Fibroblast of skin of back (primary cell): Measurements from ENCODE around the gene FAM219B.
"Not testable (repeated sequence)": the region's sequence is repeated elsewhere in the genome, so short reads cannot be mapped to it uniquely, and the experiment has no call there.

Source experiments
- DNase-seq: peaks from one replicate; pipeline ENCODE4 v3.0.0-alpha.2; 2013

The FAM219B gene

DNA sequence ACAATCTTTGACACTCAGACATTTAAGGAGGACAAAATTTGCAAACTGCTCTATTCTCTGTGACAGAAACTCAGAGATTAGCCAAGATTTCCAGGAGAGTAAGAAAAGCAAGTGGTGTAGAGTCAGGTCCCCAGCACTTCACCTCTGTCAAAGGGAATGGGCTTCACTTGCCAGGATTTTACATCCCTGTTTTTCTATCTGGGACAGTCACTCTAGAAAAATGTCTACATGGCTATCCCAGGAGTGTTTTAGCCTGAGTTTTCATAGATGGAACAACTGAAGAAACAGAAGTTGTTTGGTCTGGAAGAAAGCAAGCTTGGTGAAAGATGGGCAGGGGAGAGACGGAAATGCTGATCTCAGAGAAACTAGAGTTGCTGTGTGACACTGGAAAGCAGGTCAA, 3.0 kb downstream of the FAM219B start:
- peak; percentile 61 for DNase-seq

DNA sequence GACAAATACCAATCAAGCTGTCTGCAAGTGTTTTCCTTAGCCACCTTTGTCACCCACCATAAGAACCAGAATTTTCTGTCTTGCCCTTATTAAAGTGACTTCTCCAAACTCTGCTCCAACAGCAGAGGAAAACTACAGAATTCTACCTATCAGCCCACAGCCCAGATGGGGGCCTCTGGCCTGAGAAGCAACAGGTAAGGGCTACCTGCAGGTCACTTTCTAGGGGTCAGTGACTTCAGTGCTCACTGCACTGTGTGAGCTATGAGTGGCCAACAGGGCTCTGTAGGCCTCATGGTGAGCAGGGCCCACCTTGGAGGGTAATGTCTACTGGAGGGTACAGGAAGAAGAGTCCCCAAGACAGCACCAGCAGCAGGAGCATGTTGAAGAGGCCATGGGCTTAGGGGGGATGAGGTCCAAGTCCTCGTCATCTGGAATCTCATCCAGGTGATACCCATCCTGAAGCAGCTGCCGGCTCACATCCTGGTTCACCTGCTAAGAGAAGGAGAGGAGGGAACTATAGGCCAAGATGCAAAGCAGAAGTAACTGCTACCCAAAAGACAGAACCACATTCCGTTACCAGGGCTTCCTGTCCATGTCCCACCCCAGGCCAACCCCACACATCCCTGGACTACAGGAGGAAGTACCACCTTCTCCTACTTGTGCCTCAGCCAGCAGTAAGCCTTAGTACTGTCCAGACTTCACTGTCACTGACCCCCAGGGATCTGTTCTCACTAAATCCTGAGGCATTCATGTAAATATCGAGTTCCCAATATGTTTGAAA, 4.2 kb downstream of the FAM219B start:
- DNase-seq, result no peak

DNA sequence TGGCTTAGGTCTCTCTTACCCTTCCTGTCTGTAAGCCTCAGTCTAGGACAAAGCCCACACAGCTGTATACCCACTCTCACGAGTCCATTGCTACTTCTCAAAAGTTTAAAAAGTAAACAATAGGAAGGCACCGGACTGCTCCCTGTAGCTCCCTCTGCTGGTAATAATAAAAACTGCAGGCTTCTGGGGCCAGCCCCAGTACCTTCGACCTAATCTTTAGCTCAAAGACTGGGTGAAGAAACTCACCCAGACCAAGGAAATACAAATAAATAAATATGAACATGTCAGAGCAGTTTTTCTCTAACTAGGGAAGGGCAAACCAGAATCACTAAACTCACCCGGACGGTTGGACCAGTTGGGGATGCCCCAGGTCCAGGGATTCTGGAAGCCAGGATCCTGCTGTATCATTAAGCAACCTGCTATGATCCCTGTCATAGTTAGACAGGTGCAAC, 5.0 kb downstream of the FAM219B start:
- DNase-seq, result peak; percentile 49

DNA sequence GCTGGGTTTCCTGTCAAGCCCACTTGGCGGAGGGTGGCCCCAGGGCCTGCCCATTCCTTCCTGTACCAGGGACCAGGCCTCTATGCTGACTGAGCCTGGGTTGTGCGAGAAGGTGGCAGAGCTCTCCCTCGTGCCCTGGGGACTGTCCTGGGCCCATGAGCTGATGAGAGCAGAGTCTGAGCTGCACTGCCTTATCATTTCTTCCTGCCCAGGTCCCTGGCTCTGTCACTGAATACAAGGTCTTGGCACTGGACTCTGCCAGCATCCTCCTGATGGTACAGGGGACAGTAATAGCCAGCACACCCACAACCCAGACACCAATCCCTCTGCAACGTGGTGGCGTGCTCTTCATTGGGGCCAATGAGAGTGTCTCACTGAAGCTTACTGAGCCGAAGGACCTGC, 9.3 kb downstream of the FAM219B start:
- DNase-seq, result no peak

DNA sequence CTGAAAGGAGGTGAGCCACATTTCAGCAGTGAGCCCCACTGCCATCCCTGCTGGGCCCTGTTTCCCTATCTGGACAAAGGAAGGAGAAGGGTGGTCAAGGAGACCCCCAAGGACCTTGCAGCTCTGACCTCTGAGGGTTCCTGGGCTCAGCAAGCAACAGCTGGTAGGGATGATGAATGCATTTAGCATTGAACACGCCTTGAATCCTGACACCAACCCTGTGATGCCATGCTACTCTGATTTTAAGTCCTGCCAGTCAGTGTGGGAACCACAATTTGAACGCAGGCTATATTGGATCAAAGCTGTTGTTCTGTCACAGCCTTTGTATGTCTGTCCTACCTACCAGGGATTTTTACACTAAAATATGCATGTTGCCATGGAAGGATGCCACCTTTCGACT, 10.3 kb downstream of the FAM219B start:
- DNase-seq, result no peak

DNA sequence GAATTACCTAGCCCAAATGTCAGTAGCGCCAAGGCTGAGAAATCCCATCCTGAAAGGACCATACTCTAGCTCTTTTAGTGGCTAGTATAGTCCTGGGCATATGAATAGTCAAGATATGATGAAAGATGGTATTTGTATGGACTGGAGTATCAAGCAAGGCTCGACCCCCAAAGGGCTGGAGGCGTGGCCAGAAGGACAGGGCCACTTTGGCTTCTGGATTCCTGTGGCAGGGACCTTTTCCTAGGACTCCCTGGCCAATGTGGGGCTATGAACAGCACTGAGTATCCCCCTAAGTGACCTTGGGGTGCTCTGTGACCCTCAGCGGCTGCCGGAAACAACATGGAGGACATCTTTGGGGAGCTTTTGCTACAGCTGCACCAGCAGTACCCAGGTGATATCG, 10.8 kb downstream of the FAM219B start:
- DNase-seq, result no peak

DNA sequence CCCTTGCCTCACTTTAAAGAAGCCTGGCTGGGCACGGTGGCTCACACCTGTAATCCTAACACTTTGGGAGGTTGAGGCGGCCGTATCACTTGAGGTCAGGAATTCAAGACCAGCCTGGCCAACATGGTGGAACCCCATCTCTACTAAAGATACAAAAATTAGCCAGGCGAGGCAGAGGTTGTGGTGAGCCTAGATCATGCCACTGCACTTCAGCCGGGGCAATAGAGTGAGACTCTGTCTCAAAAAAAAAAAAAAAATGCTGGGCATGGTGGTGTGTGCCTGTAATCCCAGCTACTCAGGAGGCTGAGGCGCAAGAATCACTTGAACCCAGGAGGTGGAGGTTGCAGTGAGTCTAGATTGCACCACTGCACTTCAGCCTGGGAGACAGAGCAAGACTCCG, 12.3 kb downstream of the FAM219B start:
- not testable (repeated sequence) for DNase-seq

DNA sequence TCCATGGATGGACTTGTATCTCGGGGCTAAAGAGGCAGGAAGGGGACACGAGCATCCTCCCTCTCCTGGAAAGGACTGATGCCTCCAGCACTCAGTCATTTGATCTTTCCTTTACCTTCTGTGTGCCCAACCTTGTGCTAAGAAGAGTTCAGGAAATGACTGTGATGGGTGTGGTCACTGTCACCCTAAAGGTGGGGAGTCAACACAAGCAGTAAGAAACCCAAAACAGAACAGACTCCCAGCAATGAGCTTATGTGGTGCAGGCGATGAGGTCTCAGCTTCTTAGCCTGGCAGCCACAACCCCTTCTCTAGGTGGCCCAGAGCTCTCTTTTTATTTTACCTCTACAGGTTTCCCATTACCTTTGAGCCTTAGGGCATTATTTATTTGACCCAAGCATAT, 13.0 kb downstream of the FAM219B start:
- DNase-seq, result no peak

DNA sequence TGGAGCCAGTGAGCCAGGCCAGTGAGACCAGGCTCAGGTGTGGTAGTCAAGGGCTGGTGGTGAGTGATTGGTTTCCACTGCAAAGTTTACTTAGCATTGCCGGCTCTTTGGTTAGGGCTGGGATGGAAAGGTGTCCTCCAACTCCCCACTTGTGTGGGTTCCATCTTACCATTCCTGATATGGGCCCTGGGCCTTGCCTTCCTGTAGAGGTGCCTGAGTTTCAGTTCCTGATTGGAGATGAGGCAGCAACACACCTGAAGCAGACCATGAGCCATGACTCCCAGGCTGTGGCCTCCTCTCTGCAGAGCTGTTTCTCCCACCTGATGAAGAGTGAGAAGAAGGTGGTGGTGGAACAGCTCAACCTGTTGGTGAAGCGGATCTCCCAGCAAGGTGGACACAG, 13.7 kb downstream of the FAM219B start:
- DNase-seq, result no peak

DNA sequence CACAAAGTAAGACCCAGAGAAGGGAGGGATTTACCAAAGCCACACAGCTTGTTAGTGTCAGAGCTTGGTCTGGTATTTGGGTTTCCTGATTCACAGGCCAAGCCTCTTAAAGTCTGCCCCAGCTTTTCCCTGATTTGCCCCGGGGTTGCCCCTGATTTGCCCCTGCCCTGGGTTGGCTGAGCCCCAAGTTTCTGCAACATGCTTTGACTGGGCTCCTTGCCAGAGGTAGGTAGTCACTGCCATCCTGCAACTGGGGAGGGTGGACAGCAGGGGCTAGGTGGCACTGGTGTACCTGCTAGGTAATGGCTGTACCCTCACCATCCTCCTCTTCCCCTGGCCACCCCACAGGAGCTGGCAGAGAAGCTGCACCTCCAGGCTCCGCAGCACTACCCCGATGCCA, 14.3 kb downstream of the FAM219B start:
- no peak for DNase-seq

DNA sequence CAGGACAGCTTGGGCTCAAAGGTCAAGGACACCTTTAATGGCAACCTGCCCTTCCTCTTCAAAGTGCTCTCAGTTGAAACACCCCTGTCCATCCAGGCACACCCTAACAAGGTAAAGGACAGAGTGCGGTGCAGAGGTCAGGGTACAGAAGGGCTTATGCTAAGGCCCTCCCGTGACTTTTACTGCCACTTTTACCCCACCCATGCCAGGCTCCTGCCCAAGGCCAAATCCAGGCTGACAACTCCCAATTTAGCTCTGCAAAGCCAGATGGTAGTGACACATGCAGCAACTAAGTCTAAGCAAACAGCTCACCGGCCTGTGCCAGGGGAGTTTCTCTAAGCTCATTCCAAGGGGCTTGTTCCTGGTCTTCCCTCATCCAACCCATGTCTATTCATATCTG, 15.2 kb downstream of the FAM219B start:
- no peak for DNase-seq

DNA sequence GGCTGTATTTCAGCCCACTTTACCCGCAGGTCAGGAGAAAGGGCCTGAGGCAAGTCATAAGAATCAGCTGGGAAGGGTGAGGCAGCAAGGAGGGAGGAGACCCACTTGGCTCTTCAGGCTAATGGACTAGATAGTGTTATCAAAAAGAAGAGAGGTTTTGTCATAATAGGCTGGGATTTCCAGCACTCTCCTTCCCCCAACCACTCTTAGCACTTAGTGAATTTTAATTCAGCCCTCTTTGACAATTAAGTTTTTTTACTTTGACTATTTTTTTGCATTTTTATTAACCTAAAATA, 16.0 kb downstream of the FAM219B start:
- DNase-seq, result no peak

DNA sequence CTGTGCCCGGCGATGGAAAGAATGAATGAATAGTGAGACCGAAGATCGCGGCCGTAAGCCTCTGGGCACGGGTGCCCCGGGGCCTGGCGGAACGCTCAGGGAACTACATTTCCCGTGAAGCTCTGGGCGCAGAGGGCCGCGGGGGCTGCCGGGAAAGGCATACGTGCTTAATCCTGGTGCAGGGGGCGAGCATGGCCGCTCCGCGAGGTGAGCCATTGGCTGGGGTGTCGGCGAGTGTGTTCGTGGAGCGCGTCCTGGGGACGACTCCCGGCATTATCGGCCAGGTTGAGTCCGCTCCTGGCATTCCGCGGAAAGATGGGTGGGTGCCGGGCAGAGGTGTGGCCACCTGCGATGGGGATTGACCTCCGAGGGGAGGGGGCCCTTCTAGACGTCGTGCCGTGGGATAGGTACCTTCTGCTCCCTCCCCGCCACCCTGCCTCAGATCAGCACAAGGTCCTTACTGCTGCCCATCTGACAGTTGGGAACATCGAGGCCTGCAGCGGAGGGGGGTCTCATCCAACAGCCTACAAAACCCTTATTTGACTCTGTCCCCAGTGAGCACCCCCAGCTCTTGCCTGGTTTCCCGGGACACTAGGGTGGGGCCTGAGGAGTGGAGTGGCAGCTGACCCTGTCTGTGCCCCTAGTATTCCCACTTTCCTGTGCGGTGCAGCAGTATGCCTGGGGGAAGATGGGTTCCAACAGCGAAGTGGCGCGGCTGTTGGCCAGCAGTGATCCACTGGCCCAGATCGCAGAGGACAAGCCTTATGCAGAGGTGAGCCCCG, 16.6 kb downstream of the FAM219B start, which contains the start of gene MPI:
Gene MPI (plus strand): TSS at position 160 of the 782 bp plus-strand sequence. CDS start 32 bp downstream, at position 192.
- DNase-seq, result peak; percentile 84

DNA sequence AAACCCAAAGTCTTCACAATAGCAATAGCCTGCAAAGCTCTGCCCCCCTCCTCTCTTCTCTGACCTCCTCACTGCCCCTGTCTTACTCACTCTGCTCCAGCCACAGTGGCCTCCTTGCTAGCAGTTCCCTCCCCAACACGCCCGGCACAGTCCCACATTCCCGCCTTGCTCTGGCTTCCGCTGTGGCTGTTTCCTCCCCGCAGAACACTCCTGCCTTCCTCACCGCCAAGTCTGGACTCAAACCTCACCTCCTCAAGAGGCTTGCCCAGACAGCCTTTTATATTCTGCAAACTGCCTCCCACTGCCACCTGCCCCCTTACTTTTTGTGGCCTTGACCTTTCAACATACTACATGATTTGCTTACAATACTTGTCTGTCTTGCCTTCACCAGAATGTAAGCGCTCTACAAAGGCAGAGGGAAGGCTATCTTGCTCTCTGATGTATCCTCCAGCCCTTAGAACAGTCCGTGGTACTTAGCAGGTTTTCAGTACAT, 17.2 kb downstream of the FAM219B start:
- peak; percentile 64 for DNase-seq

DNA sequence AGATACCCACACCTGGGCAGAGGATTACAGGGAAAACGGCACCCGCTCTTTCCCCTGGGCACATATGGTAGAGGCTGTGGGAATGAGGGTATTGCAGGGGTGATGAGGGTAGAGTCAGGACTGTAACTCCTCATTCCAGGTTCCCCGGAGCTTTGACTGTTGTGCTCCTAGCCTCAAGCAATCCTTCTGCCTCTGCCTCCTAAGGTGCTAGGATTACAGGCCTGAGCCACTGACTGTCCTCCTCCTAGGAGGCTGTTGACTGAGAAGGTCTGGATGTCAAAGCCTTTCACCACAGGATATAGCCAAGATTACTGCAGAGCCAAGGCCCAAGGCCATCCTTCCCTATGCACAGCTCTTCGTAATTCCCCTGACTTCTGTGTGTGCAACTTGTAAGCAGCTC, 17.9 kb downstream of the FAM219B start:
- DNase-seq, result no peak

DNA sequence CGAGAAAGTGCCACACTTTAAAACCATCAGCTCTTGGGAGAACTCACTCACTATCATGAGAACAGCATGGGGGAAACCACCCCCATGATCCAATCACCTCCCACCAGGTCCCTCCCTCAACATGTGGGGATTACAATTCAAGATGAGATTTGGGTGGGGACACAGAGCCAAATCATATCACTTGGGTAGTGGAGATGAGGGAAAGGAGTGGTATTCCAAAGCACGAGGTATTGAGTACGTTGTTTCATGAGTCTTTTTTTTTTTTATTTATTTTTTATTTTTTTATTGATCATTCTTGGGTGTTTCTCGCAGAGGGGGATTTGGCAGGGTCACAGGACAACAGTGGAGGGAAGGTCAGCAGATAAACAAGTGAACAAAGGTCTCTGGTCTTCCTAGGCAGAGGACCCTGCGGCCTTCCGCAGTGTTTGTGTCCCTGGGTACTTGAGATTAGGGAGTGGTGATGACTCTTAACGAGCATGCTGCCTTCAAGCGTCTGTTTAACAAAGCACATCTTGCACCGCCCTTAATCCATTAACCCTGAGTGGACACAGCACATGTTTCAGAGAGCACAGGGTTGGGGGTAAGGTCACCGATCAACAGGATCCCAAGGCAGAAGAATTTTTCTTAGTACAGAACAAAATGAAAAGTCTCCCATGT, 19.0 kb downstream of the FAM219B start:
- DNase-seq, result not testable (repeated sequence)

DNA sequence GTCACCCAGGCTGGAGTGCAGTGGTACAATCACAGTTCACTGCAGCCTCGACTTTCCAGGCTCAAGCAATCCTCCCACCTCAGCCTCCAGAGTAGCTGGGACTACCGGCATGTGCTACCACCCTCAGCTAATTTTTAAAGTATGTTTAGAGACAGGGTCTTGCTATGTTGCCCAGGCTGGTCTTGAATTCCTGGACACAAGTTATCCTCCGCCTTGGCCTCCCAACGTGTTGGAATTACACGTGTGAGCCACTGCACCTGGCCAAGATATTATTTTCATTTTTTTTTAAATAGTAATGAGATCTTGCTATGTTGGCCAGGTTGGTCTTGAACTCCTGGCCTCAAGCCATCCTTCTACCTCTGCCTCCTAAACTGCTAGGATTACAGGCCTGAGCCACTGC, 21.2 kb downstream of the FAM219B start:
- DNase-seq, result no peak

DNA sequence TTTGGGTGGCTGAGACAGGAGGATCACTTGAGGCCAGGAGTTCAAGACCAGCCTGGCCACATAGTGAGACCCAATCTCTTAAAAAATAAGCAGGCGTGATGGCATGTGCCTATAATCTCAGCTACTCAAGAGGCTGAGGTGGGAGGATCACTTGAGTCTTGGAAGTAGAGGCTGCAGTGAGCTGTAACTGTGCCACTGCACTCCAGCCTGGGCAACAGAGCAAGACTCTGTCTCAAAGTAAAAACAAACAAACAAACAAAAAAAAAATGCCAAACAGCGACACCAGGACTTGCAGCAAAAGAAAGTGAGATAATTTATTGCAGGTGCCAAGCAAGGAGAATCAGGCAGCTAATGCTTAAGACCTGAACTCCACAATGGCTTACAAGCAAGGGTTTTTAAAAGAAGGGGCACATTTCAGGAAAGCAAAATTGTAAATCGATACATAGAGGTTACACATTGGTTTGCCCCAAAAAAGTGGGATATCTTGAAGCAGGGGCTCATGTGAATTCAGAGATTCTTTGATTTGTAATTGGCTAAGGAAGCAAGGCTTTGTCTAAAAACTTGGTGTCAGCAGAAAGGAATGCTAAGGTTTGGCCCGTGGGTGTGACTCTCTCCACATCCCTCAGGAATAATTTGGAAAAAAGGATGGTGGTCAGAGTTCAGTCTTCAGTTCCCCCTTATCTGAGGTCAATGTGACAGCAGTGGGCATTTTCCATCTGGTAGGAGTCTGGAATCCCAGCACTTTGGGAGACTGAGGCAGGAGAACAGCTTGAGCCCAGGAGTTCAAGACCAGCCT, 22.0 kb downstream of the FAM219B start:
- DNase-seq, result peak; percentile 34

DNA sequence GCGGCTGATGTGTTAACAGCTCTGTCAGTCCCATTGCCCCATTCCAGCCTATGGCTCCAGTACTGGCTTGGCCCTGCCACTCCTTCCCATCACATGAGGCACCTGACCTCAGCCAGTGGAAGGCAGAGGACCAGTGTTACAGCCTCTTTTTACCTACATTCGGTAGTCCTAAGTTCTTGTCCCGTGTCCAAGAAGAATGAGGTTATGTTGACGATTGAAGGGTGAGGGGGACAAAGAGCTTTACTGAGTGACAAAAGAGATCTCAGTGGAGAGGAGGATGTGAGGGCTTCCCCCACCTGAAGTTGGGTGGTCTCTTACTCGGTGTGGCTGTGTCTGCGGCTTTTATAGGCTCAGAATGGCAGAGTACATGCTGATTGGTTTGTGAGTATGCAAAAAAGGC, 24.1 kb downstream of the FAM219B start:
- no peak for DNase-seq

DNA sequence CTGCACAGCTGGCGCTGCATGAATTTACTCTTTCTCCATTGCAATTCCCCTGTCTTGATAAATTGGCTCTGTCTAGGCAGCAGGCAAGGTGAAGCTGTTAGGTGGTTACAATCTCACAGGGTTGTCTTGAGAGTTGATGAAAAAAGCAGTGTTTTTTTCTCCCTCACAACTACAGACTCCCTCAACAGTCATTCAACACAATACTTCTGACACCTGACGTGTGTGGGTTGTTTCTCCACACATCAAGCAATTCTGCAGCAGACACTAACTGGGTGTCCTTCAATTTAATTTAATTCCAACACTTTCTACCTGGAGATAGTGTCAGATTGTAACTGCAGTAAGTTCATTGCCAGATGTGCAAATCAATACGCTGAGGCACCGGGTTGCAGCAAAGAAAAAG, 28.4 kb downstream of the FAM219B start:
- DNase-seq, result no peak

DNA sequence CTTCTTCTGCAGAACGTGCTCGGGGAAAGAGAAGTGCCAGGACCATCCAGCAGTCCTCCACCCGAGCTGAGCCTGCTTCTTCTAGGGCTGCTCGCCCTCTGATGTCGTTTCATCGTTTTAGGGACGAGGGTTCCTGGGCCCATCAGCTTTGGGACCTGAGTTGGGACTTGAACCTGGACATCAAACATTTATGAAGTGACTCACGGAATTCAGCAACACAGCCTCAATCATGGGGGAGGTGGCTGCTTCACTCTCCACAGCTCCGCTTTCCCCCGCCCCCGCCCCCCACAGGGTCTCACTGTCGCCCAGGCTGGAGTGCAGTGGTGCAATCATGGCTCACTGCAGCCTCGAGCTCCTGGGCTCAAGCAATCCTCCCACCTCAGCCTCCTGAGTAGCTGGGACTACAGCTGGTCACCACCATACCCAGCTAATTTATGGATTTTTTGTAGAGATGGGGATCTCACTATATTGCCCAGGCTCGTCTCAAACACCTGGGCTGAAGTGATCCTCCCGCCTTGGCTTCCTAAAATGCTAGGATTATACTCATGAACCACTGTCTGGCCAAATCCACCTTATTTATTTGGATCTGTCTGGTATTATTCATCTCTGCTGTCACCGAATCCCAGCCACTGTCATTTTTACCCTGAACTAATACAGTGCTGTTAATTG, 32.8 kb downstream of the FAM219B start:
- peak; percentile 21 for DNase-seq
